OCI-LY3 (cell line): ENCODE data around the gene E2F6.

Source experiments
- H2AFZ ChIP-seq: fragments of 200-600, 300-600 bp; shearing (Covaris generic); 2 replicates; pipeline ENCODE4 v1.6.0; 2014; ENCODE audit warnings: antibody characterized with exemption, low read depth, low read length
- H3K27ac ChIP-seq: fragments of 200-600, 300-600 bp; sonication (generic); 2 replicates; pipeline ENCODE4 v1.5.1; 2014; ENCODE audit warnings: mild to moderate bottlenecking, low read length, moderate library complexity, mixed read lengths
- H3K27me3 ChIP-seq: fragments of 200-600, 300-600 bp; sonication (generic); 2 replicates; pipeline ENCODE4 v1.6.1; 2014; ENCODE audit warnings: low read depth, low read length, mixed read lengths
- H3K36me3 ChIP-seq: fragments of 200-600, 300-600 bp; sonication (generic); replicated peaks from 2 replicates; pipeline ENCODE3; 2014; ENCODE audit warnings: low read depth, low read length, mixed read lengths
- H3K4me1 ChIP-seq: fragments of 300-600, 200-600 bp; sonication (generic); 2 replicates; pipeline ENCODE4 v1.6.1; 2014; ENCODE audit warnings: low read length, mixed read lengths
- H3K4me2 ChIP-seq: fragments of 200-600, 300-600 bp; sonication (generic); 2 replicates; pipeline ENCODE4 v1.6.1; 2014; ENCODE audit warnings: low read length, mixed read lengths
- H3K4me3 ChIP-seq: fragments of 300-600, 200-600 bp; sonication (generic); 2 replicates; pipeline ENCODE4 v1.5.1; 2014; ENCODE audit warnings: antibody characterized with exemption, mild to moderate bottlenecking, low read length, moderate library complexity
- H3K79me2 ChIP-seq: fragments of 300-600, 200-600 bp; shearing (Covaris generic); 2 replicates; pipeline ENCODE4 v1.6.1; 2014; ENCODE audit warnings: mild to moderate bottlenecking, low read length, mixed read lengths
- H3K9ac ChIP-seq: fragments of 300-600, 200-600 bp; shearing (Covaris generic); 2 replicates; pipeline ENCODE4 v1.6.0; 2014; ENCODE audit warnings: mild to moderate bottlenecking, low read length, moderate library complexity
- H3K9me3 ChIP-seq: fragments of 200-600, 300-600 bp; shearing (Covaris generic); 2 replicates; pipeline ENCODE4 v1.6.1; 2014; ENCODE audit warnings: low read length, mixed read lengths; ENCODE audit not compliant: insufficient read depth
- H4K20me1 ChIP-seq: fragments of 200-600, 300-600 bp; sonication (generic); 2 replicates; pipeline ENCODE4 v1.6.1; 2016; ENCODE audit warnings: low read length, mixed read lengths; ENCODE audit not compliant: insufficient read depth
- CTCF ChIP-seq: fragments of 200-600, 300-600 bp; sonication (generic); IDR thresholded peaks from 2 replicates; pipeline ENCODE4 v1.5.1; 2014; ENCODE audit warnings: antibody characterized with exemption, low read length, low read depth
- EZH2phosphoT487 ChIP-seq: fragments of 200-600 bp; shearing (Covaris generic); IDR thresholded peaks from 2 replicates; pipeline ENCODE4 v1.6.1; 2018; ENCODE audit warnings: antibody characterized with exemption, mixed run types, low read depth

Gene E2F6

DNA sequence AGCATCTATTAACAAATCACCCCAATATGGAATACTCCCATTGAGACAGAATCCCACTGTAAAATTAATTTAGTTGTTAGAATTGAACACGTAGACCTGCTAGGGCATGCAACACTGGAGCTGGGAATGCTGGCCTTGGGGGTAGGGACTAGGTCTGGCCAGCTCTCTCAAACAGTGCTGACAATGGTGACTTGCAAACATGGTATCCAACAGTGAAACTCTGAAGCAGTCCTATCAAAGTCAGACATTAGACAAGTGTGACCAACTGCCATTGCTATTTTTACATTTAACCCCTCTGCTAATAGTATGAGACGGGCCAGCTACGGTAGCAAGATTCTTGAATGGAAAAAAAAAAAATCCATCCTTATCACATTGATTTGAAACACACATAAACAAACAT, 7.2 kb downstream of the E2F6 start:
- H3K79me2 ChIP-seq: peaks cover 85% of the 10 kb centered on the region
- no peak overlapping the region for H3K9ac ChIP-seq
- H3K36me3 ChIP-seq: peaks cover 16% of the 10 kb centered on the region
- H3K4me3 ChIP-seq: no peak overlapping the region
- no peaks in the 10 kb centered on the region for H3K9me3 ChIP-seq
- no peak overlapping the region for H3K27ac ChIP-seq
- H3K4me1 ChIP-seq: no peaks in the 10 kb centered on the region
- no peak for TF ChIP-seq CTCF
- TF ChIP-seq EZH2phosphoT487: no peak
- H4K20me1 ChIP-seq: peaks cover 31% of the 10 kb centered on the region
- no peaks in the 10 kb centered on the region for H3K27me3 ChIP-seq
- no peak overlapping the region for H3K4me2 ChIP-seq
- H2AFZ ChIP-seq: no peak overlapping the region

DNA sequence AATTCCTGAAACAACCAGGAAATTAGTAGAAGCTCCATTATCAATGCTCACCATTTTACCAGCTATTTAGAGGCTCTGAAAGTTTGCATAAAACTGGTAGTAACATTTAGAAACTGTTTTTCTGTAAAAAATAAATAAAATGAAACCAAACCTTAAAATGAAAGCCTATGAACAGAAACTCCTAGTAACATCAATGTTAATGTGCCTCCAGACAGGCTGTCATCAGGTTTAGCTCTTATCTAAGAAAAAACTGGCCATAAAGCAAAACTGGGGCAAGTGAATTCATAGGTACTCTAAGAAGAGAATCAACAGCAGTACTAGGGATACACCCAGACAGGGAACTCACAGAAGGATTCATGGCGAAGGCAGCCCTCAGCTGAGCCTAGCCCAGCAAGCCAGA, 8.0 kb downstream of the E2F6 start:
- no peak overlapping the region for H3K9ac ChIP-seq
- peaks cover 77% of the 10 kb centered on the region for H3K79me2 ChIP-seq
- TF ChIP-seq CTCF: no peak
- no peak for TF ChIP-seq EZH2phosphoT487
- no peak overlapping the region for H2AFZ ChIP-seq
- peaks cover 31% of the 10 kb centered on the region for H4K20me1 ChIP-seq
- no peak overlapping the region for H3K4me3 ChIP-seq
- no peaks in the 10 kb centered on the region for H3K9me3 ChIP-seq
- H3K4me1 ChIP-seq: no peaks in the 10 kb centered on the region
- no peak overlapping the region for H3K4me2 ChIP-seq
- peaks cover 18% of the 10 kb centered on the region for H3K36me3 ChIP-seq
- H3K27ac ChIP-seq: no peak overlapping the region
- no peaks in the 10 kb centered on the region for H3K27me3 ChIP-seq

DNA sequence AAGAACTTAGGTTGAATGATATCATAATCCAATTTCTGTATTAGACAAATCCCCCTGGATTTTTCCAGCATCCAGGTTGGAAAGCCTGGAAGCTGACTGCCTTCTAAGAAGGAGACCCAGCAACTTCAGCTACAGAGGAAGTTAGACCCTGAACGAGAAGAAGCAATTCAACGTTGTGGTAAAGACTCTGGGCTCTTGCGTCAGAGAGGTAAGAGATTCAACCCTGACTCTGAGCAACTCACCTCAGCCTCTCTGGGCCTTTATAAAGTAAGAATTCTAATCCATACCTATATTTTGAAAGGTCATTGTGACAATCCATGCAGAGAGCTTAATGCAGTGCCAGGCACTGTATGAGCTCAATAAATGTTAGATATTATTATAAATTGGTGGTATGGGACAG, 9.7 kb downstream of the E2F6 start:
- Histone ChIP-seq H3K4me2 (no peak overlapping the region), H4K20me1 (peaks cover 26% of the 10 kb centered on the region), H3K9me3 (no peaks in the 10 kb centered on the region), H3K27ac (no peak overlapping the region), H3K9ac (no peak overlapping the region), H3K4me3 (no peak overlapping the region), H3K36me3 (peaks cover 24% of the 10 kb centered on the region), H3K79me2 (peaks cover 62% of the 10 kb centered on the region), H2AFZ (no peak overlapping the region), H3K4me1 (no peaks in the 10 kb centered on the region), H3K27me3 (no peaks in the 10 kb centered on the region)
- no peak for TF ChIP-seq CTCF
- no peak for TF ChIP-seq EZH2phosphoT487

DNA sequence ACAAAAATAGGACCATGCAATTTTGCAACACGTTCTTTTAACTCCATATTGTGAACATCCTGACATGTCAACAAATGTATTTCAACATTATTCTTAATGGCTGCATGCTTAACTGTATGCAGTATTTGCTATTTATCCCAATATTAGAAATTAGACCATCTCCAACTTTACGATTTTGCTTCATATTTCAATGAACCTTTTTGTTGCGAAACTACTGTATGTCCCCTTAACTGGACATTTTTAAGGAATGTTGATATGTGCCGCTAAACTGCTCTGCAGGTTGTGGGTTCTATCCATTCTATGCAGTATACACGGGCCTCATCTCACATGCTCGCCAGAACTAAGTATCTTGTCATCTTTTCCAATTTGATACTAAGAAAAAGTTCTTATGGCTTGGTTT, 11.1 kb downstream of the E2F6 start:
- no peaks in the 10 kb centered on the region for H3K9me3 ChIP-seq
- H2AFZ ChIP-seq: no peak overlapping the region
- no peak overlapping the region for H3K4me2 ChIP-seq
- peaks cover 49% of the 10 kb centered on the region for H3K79me2 ChIP-seq
- H3K4me3 ChIP-seq: no peak overlapping the region
- TF ChIP-seq CTCF: no peak
- no peak for TF ChIP-seq EZH2phosphoT487
- no peak overlapping the region for H3K9ac ChIP-seq
- H4K20me1 ChIP-seq: peaks cover 21% of the 10 kb centered on the region
- H3K27me3 ChIP-seq: no peaks in the 10 kb centered on the region
- peaks cover 25% of the 10 kb centered on the region for H3K36me3 ChIP-seq
- no peaks in the 10 kb centered on the region for H3K4me1 ChIP-seq
- no peak overlapping the region for H3K27ac ChIP-seq
